ENCODE data around the gene SLAMF1. TPM values are rescaled to one million over a fixed set of nuclear protein-coding genes. Genes with fewer than 3 reads are reported as not detected.

SLAMF1 gene
- total RNA-seq, 4 donors from 2014 or later: 0.09 to 0.26 TPM; not detected in 2

DNA sequence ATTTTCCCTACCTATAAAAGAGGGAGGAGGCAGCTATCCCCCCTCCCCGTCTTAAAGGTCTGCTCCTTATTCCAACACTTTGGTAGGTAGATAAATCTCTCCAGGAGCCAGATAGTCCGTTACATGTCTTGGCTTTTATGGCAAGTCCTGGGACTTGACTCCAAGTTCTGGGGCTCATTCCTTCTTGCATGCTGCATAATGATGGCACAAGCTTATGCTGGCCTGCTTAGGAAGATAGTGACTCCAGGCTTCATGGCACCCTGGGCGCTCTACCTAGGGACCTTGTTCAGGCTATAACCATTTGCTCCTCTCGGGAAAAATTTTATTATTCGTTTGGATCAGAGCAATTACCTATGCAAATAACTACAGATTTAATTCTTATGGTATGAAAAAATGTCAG lies 3.7 kb downstream of the SLAMF1 start:
- no peak overlapping the region for H3K4me3 ChIP-seq
- no peaks in the 10 kb centered on the region for H3K36me3 ChIP-seq
- no peaks in the 10 kb centered on the region for H3K27me3 ChIP-seq
- DNase-seq: no peak
- TF ChIP-seq POLR2A (IDR thresholded peaks at IDR 0.05): no peak
- TF ChIP-seq, protein P1, sequence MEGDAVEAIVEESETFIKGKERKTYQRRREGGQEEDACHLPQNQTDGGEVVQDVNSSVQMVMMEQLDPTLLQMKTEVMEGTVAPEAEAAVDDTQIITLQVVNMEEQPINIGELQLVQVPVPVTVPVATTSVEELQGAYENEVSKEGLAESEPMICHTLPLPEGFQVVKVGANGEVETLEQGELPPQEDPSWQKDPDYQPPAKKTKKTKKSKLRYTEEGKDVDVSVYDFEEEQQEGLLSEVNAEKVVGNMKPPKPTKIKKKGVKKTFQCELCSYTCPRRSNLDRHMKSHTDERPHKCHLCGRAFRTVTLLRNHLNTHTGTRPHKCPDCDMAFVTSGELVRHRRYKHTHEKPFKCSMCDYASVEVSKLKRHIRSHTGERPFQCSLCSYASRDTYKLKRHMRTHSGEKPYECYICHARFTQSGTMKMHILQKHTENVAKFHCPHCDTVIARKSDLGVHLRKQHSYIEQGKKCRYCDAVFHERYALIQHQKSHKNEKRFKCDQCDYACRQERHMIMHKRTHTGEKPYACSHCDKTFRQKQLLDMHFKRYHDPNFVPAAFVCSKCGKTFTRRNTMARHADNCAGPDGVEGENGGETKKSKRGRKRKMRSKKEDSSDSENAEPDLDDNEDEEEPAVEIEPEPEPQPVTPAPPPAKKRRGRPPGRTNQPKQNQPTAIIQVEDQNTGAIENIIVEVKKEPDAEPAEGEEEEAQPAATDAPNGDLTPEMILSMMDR (IDR thresholded peaks at IDR 0.05): no peak
- H3K9me3 ChIP-seq: no peaks in the 10 kb centered on the region
- no peaks in the 10 kb centered on the region for H3K4me1 ChIP-seq
- no peak overlapping the region for H3K27ac ChIP-seq
- intact Hi-C loops (cut with DNase I; ENCODE audit: low total_unique reads): no loop called here

DNA sequence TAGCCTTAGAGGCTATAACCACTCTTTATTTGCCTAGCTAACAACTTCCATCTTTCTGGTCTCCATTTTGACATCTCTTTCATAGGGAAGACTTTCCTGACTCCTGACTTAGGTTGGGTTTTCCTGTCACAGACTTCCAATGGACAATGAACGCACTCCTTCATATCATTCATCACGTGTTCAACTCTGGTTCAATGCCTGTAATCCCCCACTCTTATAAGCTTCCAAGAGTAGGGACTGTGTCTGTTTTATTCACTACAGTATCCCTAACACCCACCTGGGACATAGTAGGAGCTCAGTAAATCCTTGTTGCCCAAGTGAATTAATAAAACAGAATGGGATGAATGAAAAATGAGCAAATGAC lies 4.6 kb downstream of the SLAMF1 start:
- Histone ChIP-seq H3K27ac (no peak overlapping the region), H3K27me3 (no peaks in the 10 kb centered on the region), H3K36me3 (no peaks in the 10 kb centered on the region), H3K4me3 (no peak overlapping the region), H3K4me1 (no peaks in the 10 kb centered on the region), H3K9me3 (no peaks in the 10 kb centered on the region)
- DNase-seq: no peak
- intact Hi-C loops (cut with DNase I; ENCODE audit: low total_unique reads): no loop called here
- TF ChIP-seq, protein P1 (IDR thresholded peaks at IDR 0.05): no peak
- TF ChIP-seq POLR2A (IDR thresholded peaks at IDR 0.05): no peak

DNA sequence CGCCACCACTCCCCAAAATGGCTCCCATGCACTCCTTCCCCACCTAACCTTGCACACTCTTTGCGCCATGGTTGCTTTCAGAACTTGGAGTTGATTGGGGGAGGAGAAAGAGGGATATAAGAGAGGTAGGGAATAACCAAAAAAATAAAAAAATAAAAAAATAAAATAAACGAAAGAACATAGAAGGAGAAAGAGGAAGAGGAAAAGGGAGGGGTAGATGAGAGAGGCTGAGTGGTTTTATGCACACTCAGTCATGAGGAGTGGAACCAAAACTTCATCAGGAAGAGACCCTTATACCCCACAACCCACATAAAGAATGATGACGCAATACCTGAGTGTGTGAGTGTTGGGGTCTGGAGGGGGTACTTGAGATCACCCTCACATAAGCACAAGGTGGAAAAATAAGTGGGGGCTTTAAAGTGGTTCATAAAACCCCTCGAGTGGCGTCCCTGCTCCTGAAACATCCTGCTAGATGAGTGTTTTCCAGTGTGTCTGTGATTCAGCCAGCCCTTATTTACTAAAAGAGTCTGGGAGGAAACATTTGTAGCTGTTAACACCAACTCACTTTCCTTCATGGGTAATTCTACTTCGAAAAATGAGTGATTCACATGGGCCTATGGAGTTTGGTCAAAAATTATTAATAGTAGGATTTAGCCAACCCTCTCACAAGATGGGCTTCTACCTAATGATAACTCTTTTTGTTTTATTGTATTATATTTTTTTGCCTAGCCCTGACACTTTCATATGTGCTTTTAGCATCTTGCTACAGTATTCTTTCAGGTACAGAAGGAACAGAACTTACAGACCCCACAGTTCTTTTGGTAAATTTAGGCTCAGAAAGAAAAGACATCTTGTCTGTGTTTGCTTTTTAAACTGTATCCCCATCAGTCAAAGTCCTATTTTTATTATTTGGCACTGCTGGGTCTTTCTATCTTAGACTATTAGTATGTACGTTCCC lies 5.2 kb downstream of the SLAMF1 start:
- H3K4me1 ChIP-seq: no peaks in the 10 kb centered on the region
- DNase-seq: no peak
- H3K27ac ChIP-seq: no peak overlapping the region
- no peaks in the 10 kb centered on the region for H3K36me3 ChIP-seq
- H3K27me3 ChIP-seq: no peaks in the 10 kb centered on the region
- TF ChIP-seq, protein P1 (IDR thresholded peaks at IDR 0.05): no peak
- TF ChIP-seq POLR2A (IDR thresholded peaks at IDR 0.05): no peak
- intact Hi-C loops (cut with DNase I; ENCODE audit: low total_unique reads): no loop called here
- no peaks in the 10 kb centered on the region for H3K9me3 ChIP-seq
- H3K4me3 ChIP-seq: no peak overlapping the region

DNA sequence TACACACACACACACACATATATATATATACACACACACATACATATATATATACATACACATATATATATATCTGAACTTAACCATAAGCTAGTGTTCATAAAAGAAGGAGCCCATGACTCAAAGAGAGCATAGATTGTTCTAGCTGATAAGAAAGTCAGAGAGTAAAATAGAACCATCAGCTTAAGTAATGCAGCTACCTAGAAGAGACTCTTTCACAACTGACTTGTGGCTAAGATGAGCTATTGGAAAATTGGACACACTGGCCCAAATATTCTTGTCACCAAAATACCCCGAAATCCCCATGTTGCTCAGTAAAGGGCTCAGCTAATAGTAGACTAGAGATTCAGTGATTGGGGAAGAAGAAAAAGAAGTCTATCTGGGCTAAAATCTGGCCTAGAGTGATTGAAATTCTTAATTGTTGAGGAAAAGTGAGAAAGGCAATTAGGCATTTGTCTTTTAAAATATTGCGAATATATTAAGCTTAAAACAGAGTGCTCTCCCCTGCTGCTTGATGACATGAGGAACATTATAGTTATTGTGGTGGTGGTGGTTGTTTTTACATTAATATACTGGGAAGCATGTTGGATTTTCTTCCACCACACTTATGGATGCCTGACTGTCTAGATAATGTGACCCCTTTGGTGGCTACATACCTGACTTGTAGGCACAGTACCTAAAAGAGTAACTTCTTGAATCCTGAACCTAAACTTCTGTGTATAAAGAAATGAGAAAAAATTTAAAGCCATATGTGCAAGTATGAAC lies 6.3 kb downstream of the SLAMF1 start:
- Histone ChIP-seq H3K36me3 (no peaks in the 10 kb centered on the region), H3K4me1 (no peaks in the 10 kb centered on the region), H3K27ac (no peak overlapping the region), H3K27me3 (no peaks in the 10 kb centered on the region), H3K9me3 (no peaks in the 10 kb centered on the region), H3K4me3 (no peak overlapping the region)
- TF ChIP-seq, protein P1 (IDR thresholded peaks at IDR 0.05): no peak
- TF ChIP-seq POLR2A (IDR thresholded peaks at IDR 0.05): no peak
- DNase-seq: no peak
- intact Hi-C loops (cut with DNase I; ENCODE audit: low total_unique reads): no loop called here

DNA sequence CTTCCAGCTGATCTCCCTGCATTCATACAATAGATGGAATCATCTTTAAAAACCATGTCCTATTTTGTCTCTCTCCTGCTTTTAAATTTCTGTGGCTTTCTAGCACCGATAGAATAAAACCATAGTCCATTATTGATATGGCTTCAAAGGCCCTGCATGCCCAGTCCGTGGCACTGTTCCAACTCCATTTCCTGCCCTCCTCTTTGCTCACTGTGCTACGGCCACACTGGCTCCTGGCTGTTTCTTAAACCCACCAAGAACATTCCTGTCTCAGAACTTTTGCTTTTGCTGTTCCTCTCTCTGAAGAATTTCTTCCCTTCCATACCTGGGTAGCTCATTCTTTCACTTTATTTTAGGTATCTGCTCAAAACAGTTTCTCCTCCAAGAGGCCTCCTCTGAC lies 7.2 kb downstream of the SLAMF1 start:
- Histone ChIP-seq H3K27ac (no peak overlapping the region), H3K4me1 (no peaks in the 10 kb centered on the region), H3K27me3 (no peaks in the 10 kb centered on the region), H3K36me3 (no peaks in the 10 kb centered on the region), H3K9me3 (no peaks in the 10 kb centered on the region), H3K4me3 (no peak overlapping the region)
- no peak for DNase-seq
- intact Hi-C loops (cut with DNase I; ENCODE audit: low total_unique reads): no loop called here
- TF ChIP-seq POLR2A (IDR thresholded peaks at IDR 0.05): no peak
- TF ChIP-seq, protein P1 (IDR thresholded peaks at IDR 0.05): no peak

All from uterus (tissue), 4 donors.